MCF 10A (cell line): ENCODE results near the gene AMBRA1. TPM values are rescaled to one million over a fixed set of nuclear protein-coding genes. Genes with fewer than 3 reads are reported as not detected.

Source experiments
- BruUV-seq: library from RNA; stranded (reverse); fragments of 400-500 nt; replicated peaks from 2 replicates; lab custom pipeline; 2021; lab: Mats Ljungman, UMichigan
- CTCF ChIA-PET: fragments of 300-600 bp; sonication (Branson Sonifier 250); formaldehyde crosslinking; extraction: SDS; loops from one replicate; lab custom pipeline; 2021; ENCODE audit warnings: antibody characterized with exemption, inconsistent platforms; lab: Yijun Ruan, JAX
- POLR2A ChIA-PET: fragments of 300-600, 350-650 bp; sonication (Branson Sonifier 250); formaldehyde crosslinking; extraction: SDS; loops from one replicate; lab custom pipeline; 2020; ENCODE audit warnings: antibody characterized with exemption, inconsistent platforms; lab: Yijun Ruan, JAX
- DNase-seq: peaks from one replicate; pipeline ENCODE4 v3.0.0-alpha.2; 2018; ENCODE audit not compliant: unreplicated experiment
- H3K27ac Mint-ChIP-seq: one replicate; pipeline ENCODE4 v1.8.0; 2022; ENCODE audit warnings: mild to moderate bottlenecking, low read depth, mixed read lengths; ENCODE audit not compliant: unreplicated experiment
- H3K27me3 Mint-ChIP-seq: one replicate; pipeline ENCODE4 v1.8.0; 2022; ENCODE audit warnings: mixed read lengths; ENCODE audit not compliant: insufficient read depth, unreplicated experiment
- H3K36me3 Mint-ChIP-seq: one replicate; pipeline ENCODE4 v1.8.0; 2022; ENCODE audit warnings: mild to moderate bottlenecking, moderate library complexity, mixed read lengths; ENCODE audit not compliant: insufficient read depth, unreplicated experiment
- H3K4me1 Mint-ChIP-seq: one replicate; pipeline ENCODE4 v1.8.0; 2022; ENCODE audit warnings: mixed read lengths; ENCODE audit not compliant: insufficient read depth, unreplicated experiment
- H3K4me3 Mint-ChIP-seq: one replicate; pipeline ENCODE4 v1.8.0; 2022; ENCODE audit warnings: mild to moderate bottlenecking, moderate library complexity, mixed read lengths; ENCODE audit not compliant: unreplicated experiment
- H3K9me3 Mint-ChIP-seq: one replicate; pipeline ENCODE4 v1.8.0; 2022; ENCODE audit warnings: mixed read lengths; ENCODE audit not compliant: unreplicated experiment
- CTCF ChIP-seq: fragments of 200-600 bp; IDR thresholded peaks from one replicate; pipeline ENCODE4 v1.8.0; 2022; ENCODE audit warnings: antibody characterized with exemption, mild to moderate bottlenecking; ENCODE audit not compliant: unreplicated experiment
- intact Hi-C: fragments of 100-400 bp; cut with micrococcal nuclease; formaldehyde crosslinking; loops from 2 replicates; pipeline ENCODE4 v1.14.1; 2022
- total RNA-seq: library from RNA; stranded (reverse); gene quantifications from 2 replicates; pipeline ENCODE4 v1.2.3, GENCODE V29; 2022

AMBRA1 gene
- total RNA-seq, 1 experiment from 2014 or later = 19.6 TPM

- Mint-ChIP-seq H3K36me3 (peaks cover 12% of the 10 kb centered on the region), H3K4me3 (no peak overlapping the region), H3K27me3 (no peaks in the 10 kb centered on the region), H3K9me3 (no peaks in the 10 kb centered on the region), H3K4me1 (peaks cover 6% of the 10 kb centered on the region), H3K27ac (no peak overlapping the region)
- TF ChIP-seq CTCF = no peak
- POLR2A ChIA-PET = interaction anchor here (0.6 to 1.4 kb wide), 2 partner anchors 25 to 62 kb away, joined by 3 read pairs; no protein-coding TSS in a partner anchor
- intact Hi-C loops = loop anchor here (2.0 kb wide), 1 partner anchor 140 kb away; no protein-coding TSS in a partner anchor
- DNase-seq = no peak
- CTCF ChIA-PET = interaction anchor here (0.6 to 2.4 kb wide), 23 partner anchors 9 to 1598 kb away, joined by 3 to 14 read pairs (median 3); no protein-coding TSS in a partner anchor
- BruUV-seq = no TSS peak
Measured at GRCh38 chr11:46528445-46529094, 65.3 kb downstream of the AMBRA1 start.

- Mint-ChIP-seq H3K27ac (no peak overlapping the region), H3K9me3 (no peaks in the 10 kb centered on the region), H3K4me1 (peaks cover 6% of the 10 kb centered on the region), H3K36me3 (peaks cover 12% of the 10 kb centered on the region), H3K27me3 (no peaks in the 10 kb centered on the region), H3K4me3 (no peak overlapping the region)
- POLR2A ChIA-PET = no interaction called here
- no TSS peak for BruUV-seq
- intact Hi-C loops = loop anchor here (2.0 kb wide), 1 partner anchor 139 kb away; no protein-coding TSS in a partner anchor
- TF ChIP-seq CTCF = no peak
- CTCF ChIA-PET = interaction anchor here (1.3 to 2.4 kb wide), 2 partner anchors 10 to 138 kb away, joined by 4 to 14 read pairs; no protein-coding TSS in a partner anchor
- DNase-seq = no peak
Measured at GRCh38 chr11:46527591-46528130, 66.2 kb downstream of the AMBRA1 start.

GRCh38 chr11:46526216-46527215 is 67.3 kb downstream of the AMBRA1 start:
- intact Hi-C loops = no loop called here
- ChIA-PET CTCF (interaction anchor here (0.6 to 2.4 kb wide), 6 partner anchors 11 to 288 kb away, joined by 3 to 7 read pairs (median 4); partner anchors contain the start of gene ATG13), POLR2A (no interaction called here)
- Mint-ChIP-seq H3K9me3 (no peaks in the 10 kb centered on the region), H3K36me3 (peaks cover 12% of the 10 kb centered on the region), H3K4me3 (no peak overlapping the region), H3K4me1 (peaks cover 9% of the 10 kb centered on the region), H3K27ac (no peak overlapping the region), H3K27me3 (no peaks in the 10 kb centered on the region)
- TF ChIP-seq CTCF = no peak
- BruUV-seq = no TSS peak
- no peak for DNase-seq
